HL-60 (cell line): ENCODE data around the gene RFTN1.

ENCODE experiments used
- CTCF ChIP-seq: IDR thresholded peaks from one replicate; pipeline ENCODE4 v1.5.1; 2011; ENCODE audit warnings: low read length, control low read depth, inconsistent platforms; ENCODE audit not compliant: insufficient read depth
- GABPA ChIP-seq: IDR thresholded peaks from 2 replicates; pipeline ENCODE4 v1.6.1; 2012; ENCODE audit warnings: low read depth
- POLR2AphosphoS5 ChIP-seq: IDR thresholded peaks from 2 replicates; pipeline ENCODE4 v1.6.1; 2012; ENCODE audit warnings: low read depth
- REST ChIP-seq: IDR thresholded peaks from 2 replicates; pipeline ENCODE4 v1.6.1; 2012; ENCODE audit warnings: low read depth; ENCODE audit not compliant: insufficient replicate concordance
- SPI1 ChIP-seq: IDR thresholded peaks from 2 replicates; pipeline ENCODE4 v1.6.1; 2012; ENCODE audit warnings: low read depth, mild to moderate bottlenecking, borderline replicate concordance

GRCh38 chr3:16272588-16272987 is 240.9 kb downstream of the RFTN1 start:
- no peak for TF ChIP-seq CTCF
- TF ChIP-seq REST: no peak
- no peak for TF ChIP-seq SPI1
- TF ChIP-seq POLR2AphosphoS5: no peak
- TF ChIP-seq GABPA: no peak
